ENCODE results near the gene SLC11A2. TPM values are rescaled to one million over a fixed set of nuclear protein-coding genes. Genes with fewer than 3 reads are reported as not detected.

SLC11A2 gene
- total and polyA plus RNA-seq, 2 of the 4 experiments (the other 2 are of a cell fraction) = 28.0 to 45.3 TPM

DNA sequence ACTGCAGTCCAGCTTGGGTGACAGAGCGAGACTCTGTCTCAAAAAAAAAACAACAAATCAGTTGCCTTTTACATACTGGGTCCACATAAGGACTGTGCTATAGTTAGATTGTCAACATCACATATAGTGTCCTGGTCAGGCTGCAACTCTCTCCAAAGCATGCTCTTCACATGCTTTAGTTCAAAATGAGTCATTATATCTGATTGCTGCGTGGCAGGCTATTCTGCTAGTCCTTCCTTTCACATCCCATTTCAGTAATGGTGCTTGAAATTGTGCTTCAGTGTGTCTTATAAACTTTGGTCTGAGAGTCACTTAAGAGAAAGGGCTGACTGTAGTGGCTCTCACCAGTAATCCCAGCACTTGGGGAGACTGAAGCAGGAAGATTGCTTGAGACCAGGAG is 28.9 kb upstream of the SLC11A2 start:
- no TSS peak for BruUV-seq (replicated peaks)
- no peak overlapping the region for H2BK20ac ChIP-seq (ENCODE audit: low read depth, low read length)
- H2BK5ac ChIP-seq (ENCODE audit: low read depth, low read length, poor library complexity, severe bottlenecking) = no peak overlapping the region
- H3K9ac ChIP-seq (ENCODE audit: low read depth, low read length) = no peak overlapping the region
- TF ChIP-seq RAD21 (IDR thresholded peaks at IDR 0.05; ENCODE audit: low read length) = no peak
- TF ChIP-seq, protein P1, sequence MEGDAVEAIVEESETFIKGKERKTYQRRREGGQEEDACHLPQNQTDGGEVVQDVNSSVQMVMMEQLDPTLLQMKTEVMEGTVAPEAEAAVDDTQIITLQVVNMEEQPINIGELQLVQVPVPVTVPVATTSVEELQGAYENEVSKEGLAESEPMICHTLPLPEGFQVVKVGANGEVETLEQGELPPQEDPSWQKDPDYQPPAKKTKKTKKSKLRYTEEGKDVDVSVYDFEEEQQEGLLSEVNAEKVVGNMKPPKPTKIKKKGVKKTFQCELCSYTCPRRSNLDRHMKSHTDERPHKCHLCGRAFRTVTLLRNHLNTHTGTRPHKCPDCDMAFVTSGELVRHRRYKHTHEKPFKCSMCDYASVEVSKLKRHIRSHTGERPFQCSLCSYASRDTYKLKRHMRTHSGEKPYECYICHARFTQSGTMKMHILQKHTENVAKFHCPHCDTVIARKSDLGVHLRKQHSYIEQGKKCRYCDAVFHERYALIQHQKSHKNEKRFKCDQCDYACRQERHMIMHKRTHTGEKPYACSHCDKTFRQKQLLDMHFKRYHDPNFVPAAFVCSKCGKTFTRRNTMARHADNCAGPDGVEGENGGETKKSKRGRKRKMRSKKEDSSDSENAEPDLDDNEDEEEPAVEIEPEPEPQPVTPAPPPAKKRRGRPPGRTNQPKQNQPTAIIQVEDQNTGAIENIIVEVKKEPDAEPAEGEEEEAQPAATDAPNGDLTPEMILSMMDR (conservative IDR thresholded peaks at IDR 0.05; ENCODE audit: low read depth, low read length) = no peak
- peaks cover 4 to 10% of the 10 kb centered on the region in 2 experiments; a peak in 1 of 4 replicates for H3K79me1 ChIP-seq (ENCODE audit: low read depth in 1 of 2, low read length in 2 of 2)
- no peak overlapping the region for H2AK5ac ChIP-seq (ENCODE audit: low read depth, low read length)
- H3K27me3 ChIP-seq (ENCODE audit: control insufficient read depth, insufficient read depth, low read length) = no peaks in the 10 kb centered on the region
- intact Hi-C loops (cut with micrococcal nuclease) = no loop called here
- ChIA-PET CTCF (no interaction called here), POLR2A (ENCODE audit: unreplicated experiment) (no interaction called here)
- no peak overlapping the region for H3K4me2 ChIP-seq (ENCODE audit: low read depth, low read length)
- no peaks in the 10 kb centered on the region for H3K9me3 ChIP-seq (ENCODE audit: control insufficient read depth, insufficient read depth, low read length)
- H4K5ac ChIP-seq (ENCODE audit: low read depth, low read length) = no peak overlapping the region
- no peak overlapping the region for H2BK120ac ChIP-seq (ENCODE audit: low read depth, low read length)
- H4K20me1 ChIP-seq (ENCODE audit: insufficient read depth, low read length) = no peaks in the 10 kb centered on the region
- no peak for DNase-seq
- no peak overlapping the region for H3K14ac ChIP-seq (replicated peaks; ENCODE audit: low read depth, low read length)
- no peak overlapping the region for H3K56ac ChIP-seq (ENCODE audit: extremely low read depth, insufficient read depth, low read length)
- H3K4ac ChIP-seq (ENCODE audit: low read depth, low read length) = no peak overlapping the region
- no peaks in the 10 kb centered on the region for H3K4me1 ChIP-seq (ENCODE audit: control insufficient read depth, insufficient read depth, low read length)
- H2AK9ac ChIP-seq (replicated peaks; ENCODE audit: low read depth, low read length, poor library complexity) = no peak overlapping the region
- H2BK15ac ChIP-seq (ENCODE audit: low read depth, low read length) = no peak overlapping the region
- dilution Hi-C loops (cut with HindIII; ENCODE audit: low sequenced_read_pairs, unreplicated experiment) = no loop called here
- no peak overlapping the region for H3K27ac ChIP-seq (ENCODE audit: insufficient read depth, low read length)
- in situ Hi-C loops (cut with MboI; ENCODE audit: low sequenced_read_pairs) = no loop called here
- peaks cover 32% of the 10 kb centered on the region for H3K36me3 ChIP-seq (ENCODE audit: control insufficient read depth, insufficient read depth, low read length)
- H2AFZ ChIP-seq (replicated peaks; ENCODE audit: low read length, poor library complexity) = no peak overlapping the region
- no peak overlapping the region for H3K18ac ChIP-seq (ENCODE audit: low read depth, low read length)
- peaks cover 5% of the 10 kb centered on the region for H3K9me1 ChIP-seq (ENCODE audit: insufficient read depth, low read length)
- no CpG with 5 or more reads among the region's 2 CpGs for WGBS, 2 experiments (ENCODE audit: extremely low coverage in 2 of 2, insufficient read length in 1 of 2)
- H3K4me3 ChIP-seq (ENCODE audit: insufficient read depth, low read depth, low read length) = no peak overlapping the region
- no peak for ATAC-seq (ENCODE audit: low read depth)
- H3K23ac ChIP-seq (ENCODE audit: low read depth, low read length) = no peak overlapping the region
- no peak overlapping the region for H4K8ac ChIP-seq (ENCODE audit: low read depth in 2 of 2, low read length in 2 of 2)
- H4K91ac ChIP-seq (ENCODE audit: insufficient read depth, low read depth, low read length) = no peak overlapping the region
